GM23248 (cell line): ENCODE results near the gene WDSUB1.

Experiments used
- EZH2 ChIP-seq: fragments of 200-600 bp; sonication (generic); IDR thresholded peaks from 2 replicates; pipeline ENCODE4 v1.6.1; 2018; ENCODE audit warnings: antibody characterized with exemption, mild to moderate bottlenecking; ENCODE audit not compliant: insufficient read depth, poor library complexity, severe bottlenecking
- EZH2phosphoT487 ChIP-seq: fragments of 200-600 bp; sonication (generic); IDR thresholded peaks from 2 replicates; pipeline ENCODE4 v1.6.1; 2018; ENCODE audit warnings: antibody characterized with exemption, moderate library complexity, mild to moderate bottlenecking, low read depth; ENCODE audit not compliant: insufficient read depth

- TF ChIP-seq EZH2 (no peak), EZH2phosphoT487 (no peak)
Measured at GRCh38 chr2:159194241-159194640, 92.3 kb downstream of the WDSUB1 start.
